IPS-15b (cell line): ENCODE measurements around the gene CC2D1A.

ENCODE experiments used
- H3K27me3 ChIP-seq: one replicate; pipeline ENCODE4 v1.6.1; 2013; ENCODE audit warnings: low read length; ENCODE audit not compliant: control insufficient read depth, insufficient read depth
- H3K36me3 ChIP-seq: one replicate; pipeline ENCODE4 v1.6.1; 2013; ENCODE audit warnings: low read length; ENCODE audit not compliant: control insufficient read depth, insufficient read depth
- H3K4me1 ChIP-seq: one replicate; pipeline ENCODE4 v1.6.1; 2013; ENCODE audit warnings: mild to moderate bottlenecking, low read length; ENCODE audit not compliant: control insufficient read depth, insufficient read depth
- H3K4me3 ChIP-seq: one replicate; pipeline ENCODE4 v1.5.1; 2013; ENCODE audit warnings: low read depth, low read length
- H3K9ac ChIP-seq: one replicate; pipeline ENCODE4 v1.6.1; 2013; ENCODE audit warnings: low read depth, mild to moderate bottlenecking, low read length
- H3K9me3 ChIP-seq: one replicate; pipeline ENCODE4 v1.6.1; 2013; ENCODE audit warnings: mild to moderate bottlenecking, low read length; ENCODE audit not compliant: control insufficient read depth, insufficient read depth

CC2D1A gene

DNA sequence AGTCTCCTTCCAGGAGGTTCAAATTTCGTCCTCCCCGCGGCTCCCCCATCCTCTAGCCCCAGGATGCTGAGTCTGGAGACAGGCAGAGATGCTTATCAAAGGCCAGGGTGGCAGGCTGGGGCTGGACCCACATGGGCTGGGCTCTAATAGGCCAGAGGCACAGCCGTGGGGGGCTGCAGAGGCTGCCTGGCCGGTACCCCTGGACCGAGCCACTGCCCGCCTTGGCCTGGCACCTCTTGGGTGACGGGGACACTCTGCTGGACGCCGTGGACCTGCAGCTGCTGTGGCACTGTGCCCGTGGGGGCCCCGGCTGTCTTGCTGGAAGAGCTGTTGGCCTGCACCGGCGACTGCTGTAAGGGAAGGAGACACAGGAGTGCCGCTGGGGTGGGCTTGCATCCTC, 74.3 kb downstream of the CC2D1A start:
- H3K4me1 ChIP-seq, result peaks cover 4% of the 10 kb centered on the region
- H3K4me3 ChIP-seq, result no peak overlapping the region
- no peak overlapping the region for H3K9ac ChIP-seq
- H3K36me3 ChIP-seq, result no peaks in the 10 kb centered on the region
- no peaks in the 10 kb centered on the region for H3K27me3 ChIP-seq
- no peaks in the 10 kb centered on the region for H3K9me3 ChIP-seq
